GM13976 (cell line): ENCODE measurements around the gene TLL2.

Source experiments
- DNase-seq: peaks from one replicate; pipeline ENCODE4 v3.0.0; 2012; ENCODE audit warnings: low spot score
- in situ Hi-C: fragments of 300-500 bp; cut with MboI; formaldehyde crosslinking; loops from one replicate; pipeline ENCODE4 v1.12.0; 2022; ENCODE audit warnings: low sequenced_read_pairs, mixed read lengths, inconsistent platforms; ENCODE audit not compliant: unreplicated experiment
- TF ChIP-seq, protein P1 (sequence below): IDR thresholded peaks from 2 replicates; pipeline ENCODE4 v1.5.1; 2012; ENCODE audit warnings: borderline replicate concordance, mild to moderate bottlenecking; ENCODE audit not compliant: insufficient read depth; ENCODE audit errors: extremely low read depth, missing control alignments, control extremely low read depth

TLL2 gene

DNA sequence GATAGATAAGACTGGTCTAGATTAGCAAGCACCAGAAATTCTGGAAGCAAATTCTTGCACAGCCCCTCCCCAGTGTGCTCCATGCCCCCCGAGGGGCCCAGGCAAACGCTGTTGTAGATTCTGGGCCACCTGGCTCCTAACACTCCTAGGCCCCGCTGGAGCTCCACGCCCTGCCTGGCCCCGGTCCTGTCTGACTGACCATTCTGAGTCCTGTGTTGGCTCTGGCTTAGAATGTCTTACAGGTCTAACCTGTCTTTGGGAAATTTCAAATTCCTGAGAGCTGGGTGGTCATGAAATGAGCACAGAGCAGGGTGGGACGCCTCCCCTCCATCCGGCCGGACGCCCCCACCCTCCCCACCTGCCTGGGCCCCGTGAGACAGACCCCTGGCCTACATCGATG lies 142.4 kb downstream of the TLL2 start:
- no peak for DNase-seq
- in situ Hi-C loops: no loop called here
- TF ChIP-seq, protein P1, sequence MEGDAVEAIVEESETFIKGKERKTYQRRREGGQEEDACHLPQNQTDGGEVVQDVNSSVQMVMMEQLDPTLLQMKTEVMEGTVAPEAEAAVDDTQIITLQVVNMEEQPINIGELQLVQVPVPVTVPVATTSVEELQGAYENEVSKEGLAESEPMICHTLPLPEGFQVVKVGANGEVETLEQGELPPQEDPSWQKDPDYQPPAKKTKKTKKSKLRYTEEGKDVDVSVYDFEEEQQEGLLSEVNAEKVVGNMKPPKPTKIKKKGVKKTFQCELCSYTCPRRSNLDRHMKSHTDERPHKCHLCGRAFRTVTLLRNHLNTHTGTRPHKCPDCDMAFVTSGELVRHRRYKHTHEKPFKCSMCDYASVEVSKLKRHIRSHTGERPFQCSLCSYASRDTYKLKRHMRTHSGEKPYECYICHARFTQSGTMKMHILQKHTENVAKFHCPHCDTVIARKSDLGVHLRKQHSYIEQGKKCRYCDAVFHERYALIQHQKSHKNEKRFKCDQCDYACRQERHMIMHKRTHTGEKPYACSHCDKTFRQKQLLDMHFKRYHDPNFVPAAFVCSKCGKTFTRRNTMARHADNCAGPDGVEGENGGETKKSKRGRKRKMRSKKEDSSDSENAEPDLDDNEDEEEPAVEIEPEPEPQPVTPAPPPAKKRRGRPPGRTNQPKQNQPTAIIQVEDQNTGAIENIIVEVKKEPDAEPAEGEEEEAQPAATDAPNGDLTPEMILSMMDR: no peak

DNA sequence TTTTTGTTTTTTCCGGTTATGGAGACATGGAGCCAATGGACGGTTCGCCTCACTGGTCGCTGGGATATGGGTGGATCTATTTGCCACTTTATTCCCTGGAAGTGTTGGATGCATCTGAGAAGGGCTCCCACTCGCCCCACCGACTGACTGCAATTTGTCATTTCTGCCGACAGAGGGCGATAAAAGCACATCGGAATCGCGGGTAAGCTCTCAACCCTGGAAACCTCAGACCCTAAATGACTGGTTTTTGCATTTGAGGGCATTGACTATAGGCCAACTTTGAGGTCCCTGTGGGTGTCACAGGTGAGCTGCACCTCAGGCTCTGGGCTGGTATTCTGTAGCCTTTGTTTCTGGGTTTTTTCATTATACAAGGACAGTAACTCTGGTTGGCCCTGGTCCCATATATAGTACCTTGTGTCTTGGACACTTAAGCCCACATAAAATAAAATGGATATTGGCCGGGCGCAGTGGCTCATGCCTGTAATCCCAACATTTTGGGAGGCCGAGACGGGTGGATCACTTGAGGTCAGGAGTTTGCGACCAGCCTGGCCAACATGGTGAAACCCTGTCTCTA lies 143.1 kb downstream of the TLL2 start:
- TF ChIP-seq, protein P1: peak; percentile 81
- DNase-seq: peak; percentile 84
- in situ Hi-C loops: no loop called here

DNA sequence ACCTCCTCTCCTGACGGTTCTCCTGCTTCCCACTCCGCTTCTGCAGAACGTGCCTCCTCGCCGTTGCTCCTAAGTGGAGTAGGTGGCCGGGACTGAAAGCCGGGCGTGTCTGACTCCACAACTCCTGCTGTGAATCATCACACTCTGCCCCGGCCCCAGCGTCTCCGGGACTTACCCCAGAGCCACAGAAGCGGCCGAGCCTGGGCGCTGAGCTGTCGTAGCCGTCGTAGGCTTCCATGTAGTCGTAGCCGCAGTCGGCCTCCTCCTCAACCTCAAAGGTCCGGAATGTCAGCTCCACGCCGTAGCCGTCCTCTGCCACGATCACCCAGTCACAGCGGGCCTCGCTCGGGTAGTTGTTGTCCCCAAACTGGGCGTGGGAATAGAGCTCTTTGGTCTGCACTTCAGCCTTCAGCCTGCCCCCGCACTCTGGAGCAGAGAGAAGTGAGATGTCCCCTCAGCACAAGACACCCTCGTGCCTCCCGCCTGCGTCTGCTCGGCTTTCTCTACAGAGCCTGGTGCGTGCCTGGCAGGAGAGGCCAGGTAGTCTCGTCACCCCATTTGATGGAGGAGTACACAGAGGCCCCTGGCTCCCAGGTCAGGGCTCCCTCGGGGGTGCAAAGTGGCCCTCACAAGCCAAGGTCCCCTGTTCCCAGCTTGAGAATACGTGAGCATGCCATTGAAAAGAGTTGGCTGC lies 143.7 kb downstream of the TLL2 start:
- TF ChIP-seq, protein P1: no peak
- DNase-seq: no peak
- in situ Hi-C loops: no loop called here

DNA sequence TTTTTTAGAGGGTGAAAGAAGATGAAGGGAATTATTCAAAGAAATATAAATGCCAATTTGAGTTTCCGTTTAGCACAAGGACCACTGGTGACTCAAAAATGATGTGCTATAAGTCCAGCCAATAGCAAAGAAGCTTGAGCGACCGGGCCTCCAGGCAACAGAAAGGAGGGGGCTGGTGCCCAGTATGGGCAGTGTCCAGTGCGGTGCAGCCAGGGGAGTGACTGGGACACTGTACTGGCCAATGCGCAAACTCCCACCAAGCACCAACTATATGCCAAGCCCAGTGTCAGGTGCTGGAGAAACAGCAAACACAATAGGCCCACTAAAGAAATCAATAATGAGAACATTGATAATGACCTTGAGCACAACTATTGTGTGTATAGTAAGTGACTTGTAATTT lies 144.8 kb downstream of the TLL2 start:
- TF ChIP-seq, protein P1: no peak
- no peak for DNase-seq
- in situ Hi-C loops: no loop called here

DNA sequence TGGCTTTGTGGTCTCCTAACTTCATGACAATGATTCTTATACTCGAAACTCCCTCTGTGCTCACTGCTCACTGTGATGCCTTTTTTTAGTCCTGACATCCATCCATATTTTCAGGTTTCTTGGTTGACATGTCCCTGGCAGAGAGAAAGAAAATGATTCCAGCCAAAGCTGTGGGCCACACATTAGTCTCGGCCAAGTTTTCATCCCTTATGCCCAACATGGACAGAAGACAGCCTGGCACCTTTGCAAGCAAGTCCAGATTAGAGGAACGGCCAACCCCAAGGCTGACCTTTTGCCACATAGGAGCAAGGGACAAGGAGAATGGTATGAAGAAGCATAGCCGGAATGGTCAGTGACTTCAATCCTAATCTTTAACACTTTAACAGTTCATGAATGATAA lies 146.3 kb downstream of the TLL2 start:
- in situ Hi-C loops: no loop called here
- DNase-seq: no peak
- TF ChIP-seq, protein P1: no peak

DNA sequence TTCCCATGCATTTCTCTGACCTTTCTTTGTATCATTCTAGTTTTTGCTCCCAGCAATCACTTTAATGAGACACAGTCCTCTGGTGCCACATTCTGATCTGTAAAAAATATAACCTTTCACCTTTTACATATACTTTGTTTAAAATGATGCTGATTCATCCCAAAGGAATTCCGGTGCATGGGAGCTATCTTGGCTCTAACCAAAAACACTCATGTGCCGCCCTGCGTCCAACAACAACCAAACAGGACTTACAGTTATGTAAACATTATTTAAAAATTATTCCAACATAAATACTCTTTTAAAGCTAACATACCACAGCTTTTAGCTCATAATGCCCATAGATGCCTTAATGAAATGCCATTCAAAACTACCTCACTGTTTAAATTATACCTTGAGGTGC lies 147.2 kb downstream of the TLL2 start:
- TF ChIP-seq, protein P1: no peak
- DNase-seq: no peak
- in situ Hi-C loops: no loop called here
